GM06990 (cell line): ENCODE measurements around the gene ELMO1.

ENCODE experiments used
- DNase-seq: peaks from one replicate; pipeline ENCODE4 v3.0.0-alpha.2; 2011; ENCODE audit not compliant: insufficient read length; ENCODE audit errors: extremely low read depth
- H3K27me3 ChIP-seq: replicated peaks from 2 replicates; pipeline ENCODE4 v1.6.0; 2011; ENCODE audit warnings: low read length; ENCODE audit not compliant: control insufficient read depth, insufficient read depth
- H3K36me3 ChIP-seq: 2 replicates; pipeline ENCODE4 v1.5.1; 2011; ENCODE audit warnings: low read length; ENCODE audit not compliant: control insufficient read depth, insufficient read depth
- H3K4me3 ChIP-seq: replicated peaks from 2 replicates; pipeline ENCODE4 v1.5.1; 2011; ENCODE audit warnings: low read depth, mild to moderate bottlenecking, control low read depth, low read length
- CTCF ChIP-seq: IDR thresholded peaks from 2 replicates; pipeline ENCODE4 v1.5.1; 2011; ENCODE audit warnings: low read length, control low read depth, mild to moderate bottlenecking, inconsistent platforms; ENCODE audit not compliant: insufficient read depth, poor library complexity, severe bottlenecking

ELMO1 gene

GRCh38 chr7:36905841-36906240 lies 542.8 kb downstream of the ELMO1 start:
- DNase-seq, result no peak
- TF ChIP-seq CTCF, result no peak
- Histone ChIP-seq H3K4me3 (no peak overlapping the region), H3K36me3 (peaks cover 4% of the 10 kb centered on the region), H3K27me3 (no peaks in the 10 kb centered on the region)

- H3K4me3 ChIP-seq, result no peak overlapping the region
- DNase-seq, result no peak
- no peak for TF ChIP-seq CTCF
- H3K27me3 ChIP-seq, result no peaks in the 10 kb centered on the region
- H3K36me3 ChIP-seq, result peaks cover 4% of the 10 kb centered on the region
Observed at GRCh38 chr7:36904802-36905201, 543.9 kb downstream of the ELMO1 start.

- DNase-seq, result no peak
- TF ChIP-seq CTCF, result no peak
- Histone ChIP-seq H3K36me3 (peaks cover 4% of the 10 kb centered on the region), H3K4me3 (no peak overlapping the region), H3K27me3 (no peaks in the 10 kb centered on the region)
Observed at GRCh38 chr7:36904101-36904500, 544.6 kb downstream of the ELMO1 start.

GRCh38 chr7:36900988-36901710 lies 547.5 kb downstream of the ELMO1 start:
- Histone ChIP-seq H3K36me3 (peaks cover 4% of the 10 kb centered on the region), H3K4me3 (no peak overlapping the region), H3K27me3 (no peaks in the 10 kb centered on the region)
- no peak for DNase-seq
- TF ChIP-seq CTCF, result no peak

GRCh38 chr7:36898186-36898585 lies 550.5 kb downstream of the ELMO1 start:
- H3K27me3 ChIP-seq, result no peaks in the 10 kb centered on the region
- H3K4me3 ChIP-seq, result no peak overlapping the region
- H3K36me3 ChIP-seq, result no peaks in the 10 kb centered on the region; the same call in none of the 2 replicates
- TF ChIP-seq CTCF, result no peak
- DNase-seq, result no peak
